Airway epithelial cell (primary cell): ENCODE results near the gene SPATA1. TPM values are rescaled to one million over a fixed set of nuclear protein-coding genes. Genes with fewer than 3 reads are reported as not detected.

Experiments
- total RNA-seq: library from RNA; depleted of rRNA; stranded (reverse); fragments of >200 nt; gene quantifications from 2 replicates; pipeline ENCODE4 v1.2.3, GENCODE V29; 2015

Gene SPATA1, protein sequence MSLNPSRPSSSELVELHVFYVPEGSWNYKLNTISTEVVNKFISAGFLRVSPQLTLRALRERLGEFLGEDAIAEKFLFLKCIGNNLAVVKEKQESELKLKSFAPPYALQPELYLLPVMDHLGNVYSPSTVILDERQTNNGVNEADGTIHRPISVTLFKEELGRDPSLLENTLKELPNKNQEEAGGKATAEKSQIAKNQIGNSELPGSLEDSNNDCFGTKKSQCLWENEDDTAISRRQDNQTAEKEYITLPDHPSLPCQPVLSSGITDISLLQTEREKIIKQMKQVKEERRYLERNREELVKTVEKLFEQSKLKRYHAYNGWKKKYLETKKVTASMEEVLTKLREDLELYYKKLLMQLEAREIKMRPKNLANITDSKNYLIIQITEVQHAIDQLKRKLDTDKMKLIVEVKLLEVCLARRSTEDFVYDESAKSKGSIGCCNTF
- 16.8 TPM in 1 of 2 replicates, not detected in the other for total RNA-seq

DNA sequence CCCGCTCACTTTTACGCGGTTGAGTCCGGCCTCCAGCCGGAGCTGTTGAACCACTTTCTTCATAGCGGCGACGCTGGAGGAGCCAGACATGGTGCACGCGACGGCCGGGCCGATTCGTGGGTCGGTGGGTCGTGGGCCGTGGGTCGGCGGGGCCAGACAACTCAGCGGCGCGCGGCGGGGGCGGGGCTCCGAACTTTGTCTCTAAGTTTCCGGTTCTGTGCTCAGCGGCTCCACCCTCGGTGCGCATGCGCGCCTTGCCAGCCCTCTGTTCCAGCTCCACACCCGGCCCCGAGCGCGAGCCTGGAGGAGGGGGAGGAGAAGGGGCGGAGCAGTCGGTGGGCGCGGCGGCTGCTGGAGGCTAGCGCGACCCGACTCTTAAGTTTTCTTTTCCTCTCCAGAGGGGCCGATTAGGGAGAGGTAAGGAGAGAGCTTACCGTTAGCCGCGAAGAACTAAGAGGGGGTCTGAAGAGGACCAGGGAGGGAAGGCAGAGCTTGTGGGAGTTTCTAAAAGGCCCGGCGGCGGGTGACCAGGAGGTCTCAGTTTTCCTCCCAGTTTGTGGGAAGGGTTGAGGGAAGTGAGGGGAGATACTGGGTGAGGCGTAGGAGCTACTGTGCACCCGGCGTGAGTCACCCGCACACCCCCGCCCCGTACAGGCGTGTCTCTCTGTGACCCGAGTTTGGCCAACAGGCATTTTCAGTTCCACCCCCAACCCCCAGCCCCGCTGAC is at the start of gene SPATA1, which contains the start of gene GNG5:
SPATA1 (plus strand) TSS at position 385 of the 727 bp plus-strand sequence. CDS start 9,974 bp downstream, outside the sequence.
GNG5 (minus strand) TSS at position 580 of the 727 bp plus-strand sequence; CDS start at position 90, 490 bp downstream.

DNA sequence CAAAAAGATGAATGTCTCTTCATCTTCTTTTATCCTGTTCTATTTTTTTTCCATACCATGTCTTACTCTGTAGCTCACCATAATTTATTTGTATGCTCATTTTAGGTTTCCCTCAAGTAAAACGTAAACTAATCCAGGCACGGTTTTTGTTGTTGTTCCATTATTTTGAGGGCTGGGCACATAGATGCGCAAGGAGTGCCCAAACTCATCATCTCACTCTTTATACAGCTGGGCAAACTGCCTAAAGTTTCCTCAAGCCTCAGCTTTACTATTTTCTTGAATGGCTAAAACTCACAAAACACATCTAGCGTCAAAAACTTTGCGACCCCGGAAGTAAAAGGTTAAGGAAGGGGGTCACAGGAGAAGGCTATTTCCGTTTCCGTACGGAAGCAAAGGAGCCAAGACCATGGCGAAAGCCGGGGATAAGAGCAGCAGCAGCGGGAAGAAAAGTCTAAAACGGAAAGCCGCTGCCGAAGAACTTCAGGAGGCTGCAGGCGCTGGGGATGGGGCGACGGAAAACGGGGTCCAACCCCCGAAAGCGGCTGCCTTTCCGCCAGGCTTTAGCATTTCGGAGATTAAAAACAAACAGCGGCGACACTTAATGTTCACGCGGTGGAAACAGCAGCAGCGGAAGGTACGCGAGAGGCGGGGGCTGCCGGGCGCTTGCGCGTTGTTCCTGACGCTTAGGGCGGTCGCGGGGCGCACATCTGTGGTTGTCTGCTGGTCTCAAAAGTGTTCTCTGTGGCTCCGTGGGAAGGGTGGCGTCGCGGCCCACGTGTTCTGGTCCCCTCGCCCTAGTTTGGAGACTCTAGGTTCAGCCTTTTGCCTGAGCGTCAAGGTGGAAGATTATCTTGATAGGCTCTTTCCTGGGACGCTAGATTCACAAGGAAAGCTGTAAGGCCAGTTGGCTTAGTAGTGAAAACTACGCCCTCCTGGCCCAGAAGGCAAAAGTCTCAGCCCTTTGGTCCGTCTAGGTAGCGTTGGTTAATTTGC is 27.0 kb upstream of the SPATA1 start, which contains the start of gene RPF1:
RPF1 (plus strand) TSS at position 391 of the 993 bp plus-strand sequence; CDS start at position 407, 16 bp downstream.

DNA sequence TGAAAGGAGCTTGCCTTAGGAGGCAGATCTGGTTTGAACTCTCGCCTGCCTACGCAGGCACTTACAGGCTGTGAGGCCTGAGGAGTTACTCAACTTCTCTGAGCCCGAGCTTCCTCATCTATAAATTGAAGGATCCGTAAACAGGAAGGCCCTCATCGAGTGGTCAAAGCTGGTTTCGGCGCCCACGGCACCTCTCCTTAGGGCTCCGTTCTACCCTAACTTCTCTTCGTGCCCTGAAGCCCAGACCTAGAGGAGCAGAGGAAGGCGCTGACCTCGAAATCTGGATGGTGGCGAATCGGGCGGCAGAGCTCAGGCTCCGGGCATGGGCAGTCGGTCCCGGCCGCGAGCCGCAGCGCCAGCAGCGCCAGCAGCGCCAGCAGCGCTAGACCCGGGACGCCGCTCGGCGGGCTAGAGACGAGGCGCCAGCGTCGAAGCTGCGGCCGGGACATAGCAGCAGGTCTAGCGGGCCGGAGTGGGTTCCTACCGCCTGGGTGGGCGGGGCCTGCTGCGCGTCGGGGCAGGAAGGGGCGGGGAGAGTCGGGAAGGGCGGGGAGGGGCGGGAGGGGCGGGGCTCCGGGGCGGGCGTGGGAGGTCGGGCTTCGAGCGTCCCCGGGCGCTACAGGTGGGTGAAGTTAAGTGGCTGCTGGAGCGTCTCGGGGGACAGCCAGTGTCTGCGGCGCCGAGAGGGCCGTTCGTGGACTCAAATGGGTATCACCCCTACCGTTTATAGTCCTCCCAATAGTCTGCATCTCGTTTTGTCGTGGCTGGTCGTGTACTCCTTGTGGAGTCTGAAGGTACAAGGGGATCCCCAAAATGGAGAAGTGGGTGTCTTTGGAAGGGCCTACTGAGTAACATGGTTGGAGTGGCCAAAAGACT is 68.0 kb downstream of the SPATA1 start, which contains the start of gene CTBS:
CTBS (minus strand) TSS at position 474 of the 876 bp plus-strand sequence; CDS start at position 449, 25 bp downstream.

Other genes starting within 250 kb of the SPATA1 start
- gene SAMD13, start 204.7 kb upstream of the SPATA1 start, total RNA-seq = 1.1 and 1.3 TPM in 2 replicates
- gene DNASE2B, start 107.9 kb upstream of the SPATA1 start, total RNA-seq = not detected in 2 replicates
- 42.0 and 54.1 TPM in 2 replicates for gene RPF1, start 27.1 kb upstream of the SPATA1 start, total RNA-seq
- gene GNG5, start 195 bp downstream of the SPATA1 start, total RNA-seq = 87.0 and 94.6 TPM in 2 replicates
- 8.4 and 10.9 TPM in 2 replicates for gene CTBS, start 68.1 kb downstream of the SPATA1 start, total RNA-seq
- gene SSX2IP, start 184.1 kb downstream of the SPATA1 start, total RNA-seq = 12.8 and 13.4 TPM in 2 replicates